NT2/D1 (cell line): ENCODE measurements around the gene DDX56.

Experiments used
- DNase-seq: peaks from one replicate; pipeline ENCODE4 v3.0.0-alpha.2; 2011; ENCODE audit warnings: low read depth, low spot score
- H3K27me3 ChIP-seq: 2 replicates; pipeline ENCODE4 v1.6.0; 2011; ENCODE audit warnings: mild to moderate bottlenecking; ENCODE audit not compliant: insufficient read length, insufficient read depth
- H3K36me3 ChIP-seq: 2 replicates; pipeline ENCODE4 v1.6.1; 2011; ENCODE audit warnings: mild to moderate bottlenecking, low read length, mixed read lengths; ENCODE audit not compliant: insufficient read depth, insufficient read length
- H3K4me1 ChIP-seq: 2 replicates; pipeline ENCODE4 v1.5.1; 2011; ENCODE audit not compliant: insufficient read depth, insufficient read length
- H3K4me3 ChIP-seq: 2 replicates; pipeline ENCODE4 v1.5.1; 2011; ENCODE audit warnings: low read depth; ENCODE audit not compliant: insufficient read length
- H3K9ac ChIP-seq: 2 replicates; pipeline ENCODE4 v1.6.0; 2011; ENCODE audit warnings: low read depth; ENCODE audit not compliant: insufficient read length
- H3K9me3 ChIP-seq: 2 replicates; pipeline ENCODE4 v1.5.1; 2011; ENCODE audit warnings: mild to moderate bottlenecking, low read length; ENCODE audit not compliant: insufficient read depth
- SUZ12 ChIP-seq: IDR thresholded peaks from 2 replicates; pipeline ENCODE4 v1.6.1; 2011; ENCODE audit not compliant: insufficient read length, insufficient read depth; ENCODE audit errors: extremely low read depth
- YY1 ChIP-seq: IDR thresholded peaks from 2 replicates; pipeline ENCODE4 v1.6.1; 2011; ENCODE audit not compliant: insufficient read length, insufficient read depth
- ZNF274 ChIP-seq: IDR thresholded peaks from 2 replicates; pipeline ENCODE4 v1.6.1; 2011; ENCODE audit warnings: mild to moderate bottlenecking, low read depth, low read length

Gene DDX56

GRCh38 chr7:44574287-44574872 lies 672 bp upstream of the DDX56 start:
- Histone ChIP-seq H3K27me3 (no peaks in the 10 kb centered on the region), H3K9ac (peak overlapping the region; percentile 99), H3K4me3 (peak overlapping the region; percentile 98), H3K4me1 (peaks cover 5% of the 10 kb centered on the region), H3K9me3 (no peaks in the 10 kb centered on the region), H3K36me3 (peaks cover 79% of the 10 kb centered on the region)
- TF ChIP-seq SUZ12 (no peak), YY1 (no peak), ZNF274 (no peak)
- DNase-seq = no peak

DNA sequence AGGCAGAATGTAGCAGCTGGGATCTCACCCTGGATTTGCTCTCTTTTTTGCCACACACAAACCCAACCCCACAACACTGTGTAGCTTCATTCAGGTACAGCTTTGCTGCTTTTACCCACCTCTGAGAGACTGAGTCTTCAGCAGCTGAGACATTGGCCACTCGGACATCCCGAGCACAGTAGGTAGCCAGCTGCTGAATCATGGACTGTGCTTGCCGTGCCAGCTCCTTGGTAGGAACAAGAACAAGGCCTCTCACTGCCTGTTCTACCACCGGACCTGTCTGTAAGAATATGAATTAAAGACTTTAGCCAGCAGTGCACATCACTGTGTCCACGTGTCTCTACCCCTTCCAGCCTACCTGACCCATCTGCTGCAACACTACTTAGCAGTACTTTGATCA lies 937 bp downstream of the DDX56 start:
- no peaks in the 10 kb centered on the region for H3K9me3 ChIP-seq
- peak overlapping the region; percentile 99 for H3K9ac ChIP-seq
- H3K36me3 ChIP-seq = peaks cover 79% of the 10 kb centered on the region
- DNase-seq = no peak
- peaks cover 5% of the 10 kb centered on the region for H3K4me1 ChIP-seq
- H3K4me3 ChIP-seq = peak overlapping the region; percentile 98
- no peaks in the 10 kb centered on the region for H3K27me3 ChIP-seq
- no peak for TF ChIP-seq SUZ12
- no peak for TF ChIP-seq YY1
- TF ChIP-seq ZNF274 = no peak

DNA sequence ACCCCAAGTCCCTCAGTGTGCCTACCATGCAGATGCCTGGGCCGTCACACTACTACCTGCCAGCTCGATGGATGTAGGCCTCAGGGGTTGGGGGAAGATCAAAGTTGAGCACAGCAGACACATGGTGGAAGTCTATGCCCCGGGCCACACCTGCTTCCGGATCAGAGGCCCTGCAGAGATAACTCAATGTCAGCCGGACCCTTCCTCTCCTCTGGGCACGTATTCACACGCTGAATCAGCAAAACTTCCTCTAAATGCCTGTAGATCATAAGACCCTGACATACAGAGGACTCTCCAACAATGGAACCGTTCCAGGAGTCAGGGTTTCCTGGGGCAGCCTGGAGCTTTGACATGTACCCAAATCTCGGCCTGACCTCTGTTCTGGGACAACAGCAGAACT lies 3.7 kb downstream of the DDX56 start:
- peaks cover 5% of the 10 kb centered on the region for H3K4me1 ChIP-seq
- H3K27me3 ChIP-seq = no peaks in the 10 kb centered on the region
- H3K36me3 ChIP-seq = peaks cover 88% of the 10 kb centered on the region
- DNase-seq = no peak
- no peak overlapping the region for H3K4me3 ChIP-seq
- no peak overlapping the region for H3K9ac ChIP-seq
- H3K9me3 ChIP-seq = no peaks in the 10 kb centered on the region
- TF ChIP-seq YY1 = no peak
- TF ChIP-seq ZNF274 = no peak
- TF ChIP-seq SUZ12 = no peak

DNA sequence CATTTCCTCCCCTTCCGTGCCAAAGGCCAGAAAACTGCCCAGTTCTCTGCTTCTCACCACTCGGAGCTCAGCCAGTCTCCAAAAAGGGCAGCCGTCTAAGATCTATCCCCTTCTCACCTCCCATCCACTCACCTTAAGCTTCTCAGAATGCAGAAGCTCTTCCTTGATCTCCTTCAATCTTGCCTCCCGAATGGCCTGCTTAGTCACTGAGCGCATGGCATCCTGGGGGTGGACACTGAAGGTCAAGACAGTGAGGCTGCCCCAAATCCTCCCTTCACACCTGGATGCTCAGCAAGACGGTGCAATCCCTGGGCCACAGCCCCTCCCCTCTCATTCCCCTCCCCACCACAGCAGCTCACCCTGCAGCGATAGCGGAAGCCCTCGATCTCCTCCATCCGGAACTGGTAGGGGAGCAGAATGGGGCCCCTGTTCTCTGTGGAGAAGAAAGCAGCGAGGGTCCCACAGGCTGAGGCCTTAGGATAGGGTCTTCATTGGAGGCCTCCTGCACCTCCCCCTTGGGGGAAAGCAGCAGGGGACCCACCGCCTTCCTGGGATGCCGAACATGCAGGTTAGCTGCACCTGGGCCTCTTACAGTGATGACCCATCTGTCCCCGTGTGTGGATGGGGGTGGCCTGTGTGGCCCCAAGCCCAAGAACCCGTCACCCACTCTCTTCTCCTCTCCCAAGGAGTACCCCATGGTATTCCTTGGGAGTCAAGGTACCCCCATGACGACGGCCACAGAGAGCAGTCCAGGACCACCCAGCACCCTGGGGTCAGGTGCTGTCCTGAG lies 4.7 kb downstream of the DDX56 start:
- DNase-seq = no peak
- Histone ChIP-seq H3K9ac (no peak overlapping the region), H3K4me1 (peaks cover 5% of the 10 kb centered on the region), H3K4me3 (no peak overlapping the region), H3K36me3 (peaks cover 92% of the 10 kb centered on the region), H3K27me3 (no peaks in the 10 kb centered on the region), H3K9me3 (no peaks in the 10 kb centered on the region)
- no peak for TF ChIP-seq YY1
- TF ChIP-seq ZNF274 = no peak
- no peak for TF ChIP-seq SUZ12

DNA sequence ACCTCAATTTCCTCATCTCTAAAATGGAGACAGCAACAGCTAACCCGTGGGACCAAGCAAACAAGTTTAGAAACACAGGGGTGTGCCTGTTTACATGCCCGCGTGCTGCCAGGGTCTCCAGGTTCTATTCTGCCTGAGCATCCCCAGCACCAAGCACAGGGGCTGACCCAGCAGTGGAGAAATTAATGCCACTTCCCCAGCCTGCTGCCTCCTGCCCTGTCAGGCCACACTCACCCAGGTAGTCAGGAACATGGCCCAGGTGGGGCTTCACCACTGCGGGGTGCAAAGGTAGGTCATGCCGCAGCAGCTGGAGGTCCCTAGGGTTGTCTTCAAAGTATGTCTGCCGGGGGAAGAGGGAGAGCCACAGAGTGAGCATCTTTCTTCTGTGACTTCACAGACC lies 5.8 kb downstream of the DDX56 start:
- peaks cover 95% of the 10 kb centered on the region for H3K36me3 ChIP-seq
- no peaks in the 10 kb centered on the region for H3K9me3 ChIP-seq
- H3K4me3 ChIP-seq = no peak overlapping the region
- H3K9ac ChIP-seq = no peak overlapping the region
- H3K27me3 ChIP-seq = no peaks in the 10 kb centered on the region
- no peak for DNase-seq
- peaks cover 5% of the 10 kb centered on the region for H3K4me1 ChIP-seq
- TF ChIP-seq YY1 (no peak), SUZ12 (no peak), ZNF274 (no peak)

GRCh38 chr7:44566680-44567079 lies 7.0 kb downstream of the DDX56 start:
- no peaks in the 10 kb centered on the region for H3K9me3 ChIP-seq
- peaks cover 2% of the 10 kb centered on the region for H3K4me1 ChIP-seq
- DNase-seq = no peak
- peaks cover 86% of the 10 kb centered on the region for H3K36me3 ChIP-seq
- no peak overlapping the region for H3K4me3 ChIP-seq
- no peak for TF ChIP-seq SUZ12
- H3K9ac ChIP-seq = no peak overlapping the region
- H3K27me3 ChIP-seq = no peaks in the 10 kb centered on the region

- TF ChIP-seq YY1 = no peak
- TF ChIP-seq SUZ12 = no peak
- no peak for TF ChIP-seq ZNF274
- DNase-seq = no peak
- H3K9me3 ChIP-seq = no peaks in the 10 kb centered on the region
- no peaks in the 10 kb centered on the region for H3K27me3 ChIP-seq
- H3K9ac ChIP-seq = no peak overlapping the region
- H3K4me1 ChIP-seq = peaks cover 2% of the 10 kb centered on the region
- peaks cover 79% of the 10 kb centered on the region for H3K36me3 ChIP-seq
- no peak overlapping the region for H3K4me3 ChIP-seq
Observed at GRCh38 chr7:44565795-44566559, 7.7 kb downstream of the DDX56 start.
